Activated naive CD8-positive, alpha-beta T cell treated with anti-CD3 and anti-CD28 coated beads, Interleukin-2, amount 10 ng/mL, durations not matched to agents 7 days and 5 days (primary cell): ENCODE data around the gene ACOT12. TPM values are rescaled to one million over a fixed set of nuclear protein-coding genes. Genes with fewer than 3 reads are reported as not detected.

Source experiments
- ATAC-seq: fragments of 150-1000 bp; cut with Tn5 transposase; one replicate; pipeline ENCODE4 v1.10.0; 2021; ENCODE audit warnings: low read depth, moderate library complexity
- POLR2A ChIA-PET: fragments of 350-600 bp; sonication (Branson Sonifier 250); formaldehyde crosslinking; loops from one replicate; lab custom pipeline; 2021; ENCODE audit warnings: antibody characterized with exemption; lab: Charles Lee
- DNase-seq: peaks from one replicate; pipeline ENCODE4 v3.0.0; 2021
- H3K27ac Mint-ChIP-seq: one replicate; pipeline ENCODE4 v1.8.0; 2022; ENCODE audit warnings: mild to moderate bottlenecking, mixed read lengths
- H3K27me3 Mint-ChIP-seq: one replicate; pipeline ENCODE4 v1.8.0; 2022; ENCODE audit warnings: mild to moderate bottlenecking, moderate library complexity, mixed read lengths
- H3K36me3 Mint-ChIP-seq: one replicate; pipeline ENCODE4 v1.8.0; 2021; ENCODE audit warnings: mild to moderate bottlenecking, mixed read lengths
- H3K4me1 Mint-ChIP-seq: one replicate; pipeline ENCODE4 v1.8.0; 2021; ENCODE audit warnings: mixed read lengths
- H3K4me3 Mint-ChIP-seq: one replicate; pipeline ENCODE4 v1.8.0; 2022; ENCODE audit warnings: mild to moderate bottlenecking, moderate library complexity, mixed read lengths
- H3K9me3 Mint-ChIP-seq: one replicate; pipeline ENCODE4 v1.8.0; 2021; ENCODE audit warnings: mixed read lengths
- total RNA-seq, 2 experiments: library from RNA; stranded (reverse); gene quantifications; one replicate each; pipeline ENCODE4 v1.2.3, GENCODE V29; 2021

Gene ACOT12
- total RNA-seq, 2 experiments from 2014 or later, result not detected

DNA sequence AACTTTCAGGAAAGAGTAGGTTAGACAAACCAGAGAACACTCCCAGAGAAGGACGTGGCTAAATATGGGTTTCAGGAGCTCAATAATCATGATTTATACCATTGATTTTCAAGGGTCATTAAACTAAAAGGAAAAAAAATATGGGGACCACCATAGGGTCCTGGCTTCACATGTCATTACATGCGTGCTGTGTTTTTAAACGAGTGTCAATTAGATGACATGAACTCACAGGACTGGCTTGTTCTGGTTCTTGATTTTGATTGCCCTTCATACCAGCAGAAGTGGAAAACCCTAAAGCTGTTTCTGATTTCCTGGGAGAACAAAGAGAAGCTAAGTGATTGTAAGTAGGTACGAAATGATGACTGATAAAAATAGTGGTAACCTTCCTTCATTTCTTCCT lies 5.8 kb downstream of the ACOT12 start:
- H3K27ac Mint-ChIP-seq, result no peak overlapping the region
- H3K4me1 Mint-ChIP-seq, result no peaks in the 10 kb centered on the region
- peaks cover 29% of the 10 kb centered on the region for H3K27me3 Mint-ChIP-seq
- DNase-seq (no peak), ATAC-seq (no peak)
- POLR2A ChIA-PET, result no interaction called here
- H3K36me3 Mint-ChIP-seq, result peaks cover 2% of the 10 kb centered on the region
- peaks cover 1% of the 10 kb centered on the region for H3K9me3 Mint-ChIP-seq
- no peak overlapping the region for H3K4me3 Mint-ChIP-seq

DNA sequence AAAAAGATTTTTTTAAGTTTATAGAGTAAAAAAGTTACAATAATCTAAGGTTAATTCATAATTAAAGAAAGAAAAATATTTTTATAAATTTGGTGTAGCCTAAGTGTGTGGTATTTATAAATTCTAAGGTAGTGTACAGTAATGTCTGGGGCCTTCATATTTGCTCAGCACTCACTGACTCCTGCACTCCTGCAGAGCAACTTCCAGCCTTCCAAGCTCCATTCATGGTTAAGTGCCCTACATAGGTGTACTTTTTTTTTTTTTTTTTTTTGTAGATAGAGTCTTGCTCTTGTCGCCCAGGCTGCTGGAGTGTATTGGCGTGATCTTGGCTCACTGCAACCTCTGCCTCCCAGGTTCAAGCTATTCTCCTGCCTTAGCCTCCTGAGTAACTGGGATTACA lies 10.1 kb downstream of the ACOT12 start:
- DNase-seq (no peak), ATAC-seq (no peak)
- no peak overlapping the region for H3K4me3 Mint-ChIP-seq
- no peaks in the 10 kb centered on the region for H3K9me3 Mint-ChIP-seq
- no peak overlapping the region for H3K27ac Mint-ChIP-seq
- H3K27me3 Mint-ChIP-seq, result peaks cover 7% of the 10 kb centered on the region
- H3K36me3 Mint-ChIP-seq, result peaks cover 2% of the 10 kb centered on the region
- no peaks in the 10 kb centered on the region for H3K4me1 Mint-ChIP-seq
- POLR2A ChIA-PET, result no interaction called here

DNA sequence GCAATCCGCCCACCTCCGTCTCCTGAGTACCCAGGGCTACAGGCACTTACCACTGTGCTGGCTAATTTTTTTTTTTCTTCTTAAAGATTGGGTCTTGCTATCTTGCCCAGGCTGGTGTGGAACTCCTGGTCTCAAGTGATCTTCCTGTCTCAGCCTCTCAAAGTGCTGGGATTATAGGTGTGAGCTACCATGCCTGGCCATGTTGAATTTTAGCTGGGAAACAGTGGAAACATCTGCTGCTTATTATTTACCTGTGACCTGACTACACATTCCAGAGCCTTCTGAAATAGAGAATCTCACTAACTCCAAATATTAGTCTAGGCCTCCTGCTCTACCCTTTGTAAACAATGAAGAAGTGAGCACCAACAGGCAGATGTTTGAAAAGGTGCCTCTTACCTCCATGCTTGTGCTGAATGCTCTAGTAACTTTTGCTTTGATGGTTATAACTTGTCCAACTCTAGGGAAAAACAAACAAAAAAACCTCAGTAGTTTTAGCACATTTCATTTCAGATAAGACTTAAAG lies 22.5 kb downstream of the ACOT12 start:
- H3K4me3 Mint-ChIP-seq, result no peak overlapping the region
- ATAC-seq (no peak), DNase-seq (no peak)
- no peak overlapping the region for H3K27ac Mint-ChIP-seq
- no peaks in the 10 kb centered on the region for H3K9me3 Mint-ChIP-seq
- H3K4me1 Mint-ChIP-seq, result peaks cover 5% of the 10 kb centered on the region
- peaks cover 1% of the 10 kb centered on the region for H3K36me3 Mint-ChIP-seq
- peaks cover 16% of the 10 kb centered on the region for H3K27me3 Mint-ChIP-seq
- POLR2A ChIA-PET, result no interaction called here

DNA sequence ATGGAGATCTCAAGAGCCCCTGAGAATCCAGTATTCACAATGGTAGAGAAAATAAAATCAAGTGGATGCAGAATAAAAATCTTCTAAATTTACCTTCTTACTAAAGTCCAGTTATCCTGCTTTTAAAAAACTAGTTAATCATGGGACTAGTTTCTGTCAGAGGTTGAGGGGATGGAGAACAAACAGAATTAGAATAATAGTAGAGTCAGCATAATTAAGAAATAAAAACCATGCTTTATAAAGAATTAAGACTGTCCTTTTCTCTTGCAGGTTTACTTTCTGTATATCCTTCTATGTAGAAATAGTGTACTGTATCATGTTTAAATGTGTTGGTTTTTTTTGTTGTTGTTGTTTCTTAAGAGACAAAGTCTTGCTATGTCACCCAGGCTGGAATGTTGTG lies 23.0 kb downstream of the ACOT12 start:
- Mint-ChIP-seq H3K9me3 (no peaks in the 10 kb centered on the region), H3K27me3 (peaks cover 17% of the 10 kb centered on the region), H3K36me3 (peaks cover 1% of the 10 kb centered on the region), H3K4me1 (peaks cover 5% of the 10 kb centered on the region), H3K4me3 (no peak overlapping the region), H3K27ac (no peak overlapping the region)
- DNase-seq, result no peak
- POLR2A ChIA-PET, result no interaction called here
- ATAC-seq, result no peak

DNA sequence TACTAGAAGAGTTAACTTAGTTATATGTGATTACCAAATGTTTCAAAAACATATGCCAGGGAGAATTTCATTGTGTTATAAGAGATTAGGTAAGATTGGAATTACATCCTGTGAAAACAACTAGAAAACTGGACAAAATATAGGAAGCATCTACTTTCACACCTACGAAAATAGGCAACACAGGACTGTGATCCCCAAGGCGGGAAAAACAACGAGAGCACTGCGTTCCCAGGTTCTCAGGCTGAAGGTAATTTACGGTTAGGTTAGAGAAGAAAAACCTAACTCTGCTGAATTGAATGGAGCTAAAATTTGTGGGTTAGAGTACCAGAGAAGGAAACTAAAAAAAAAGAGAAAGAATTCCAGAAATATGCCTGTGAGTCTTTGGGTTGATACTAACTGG lies 28.4 kb downstream of the ACOT12 start:
- ATAC-seq (no peak), DNase-seq (no peak)
- Mint-ChIP-seq H3K36me3 (no peaks in the 10 kb centered on the region), H3K27ac (no peak overlapping the region), H3K4me1 (peaks cover 5% of the 10 kb centered on the region), H3K4me3 (no peak overlapping the region), H3K9me3 (no peaks in the 10 kb centered on the region), H3K27me3 (peaks cover 6% of the 10 kb centered on the region)
- POLR2A ChIA-PET, result no interaction called here

DNA sequence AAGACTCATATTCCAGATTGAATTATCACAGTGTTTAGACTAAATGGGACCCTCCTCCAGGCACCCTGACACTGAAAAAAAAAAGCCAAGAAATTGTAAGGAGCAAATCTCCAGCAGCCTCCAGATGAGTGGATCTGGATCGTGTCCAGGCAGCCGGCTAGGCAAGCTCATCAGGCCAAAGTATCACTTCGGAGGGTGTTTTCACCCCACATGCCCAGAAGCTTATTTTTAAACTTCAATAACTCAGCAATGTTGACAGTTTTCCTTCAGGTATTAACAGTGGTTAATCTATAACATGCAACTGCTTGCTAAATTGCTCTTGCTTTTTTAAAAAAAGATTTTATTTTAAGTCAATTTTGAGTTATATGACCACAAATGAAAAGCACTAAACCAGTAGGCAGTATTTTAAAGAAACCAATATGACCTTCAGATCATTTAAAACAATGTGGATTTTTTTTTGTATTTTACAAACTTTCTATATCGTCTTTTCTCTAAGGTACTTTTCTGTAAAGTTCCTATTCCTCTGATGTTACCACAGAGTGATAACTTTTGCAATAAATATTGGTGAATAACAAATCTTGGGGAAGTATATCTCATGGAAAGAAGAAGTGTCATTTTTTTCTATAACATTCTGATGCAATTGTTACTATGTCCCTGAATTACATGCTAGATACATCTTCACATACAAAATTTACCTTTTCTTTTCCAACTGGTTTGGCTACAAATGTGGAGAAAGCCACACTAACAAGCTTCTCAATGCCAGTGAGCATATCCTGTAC lies 30.7 kb downstream of the ACOT12 start:
- Mint-ChIP-seq H3K4me3 (no peak overlapping the region), H3K36me3 (no peaks in the 10 kb centered on the region), H3K4me1 (peaks cover 3% of the 10 kb centered on the region), H3K27me3 (peaks cover 11% of the 10 kb centered on the region), H3K27ac (no peak overlapping the region), H3K9me3 (no peaks in the 10 kb centered on the region)
- POLR2A ChIA-PET, result no interaction called here
- DNase-seq (no peak), ATAC-seq (no peak)

DNA sequence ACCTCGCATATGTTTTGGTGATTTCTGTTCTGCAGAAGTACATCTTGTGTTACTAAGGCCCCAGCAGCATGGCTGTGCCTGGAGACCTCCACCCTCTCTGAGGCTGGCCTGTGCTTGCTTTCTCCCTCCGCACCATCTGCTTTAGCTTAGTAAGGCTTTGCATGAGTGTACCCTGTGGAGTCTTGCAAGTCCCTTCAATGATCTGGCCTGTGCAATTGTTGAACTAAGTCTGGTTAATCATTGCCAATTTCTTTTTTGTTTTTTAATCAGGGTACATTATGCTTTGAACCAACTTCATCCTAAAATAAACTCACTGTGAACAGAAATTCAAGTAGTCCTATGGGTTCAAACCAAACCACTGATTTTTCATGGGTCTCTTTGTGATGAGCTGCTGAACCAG lies 32.3 kb downstream of the ACOT12 start:
- Mint-ChIP-seq H3K27ac (no peak overlapping the region), H3K9me3 (no peaks in the 10 kb centered on the region), H3K36me3 (no peaks in the 10 kb centered on the region), H3K27me3 (peaks cover 11% of the 10 kb centered on the region), H3K4me3 (no peak overlapping the region), H3K4me1 (peaks cover 3% of the 10 kb centered on the region)
- DNase-seq (no peak), ATAC-seq (no peak)
- POLR2A ChIA-PET, result no interaction called here

DNA sequence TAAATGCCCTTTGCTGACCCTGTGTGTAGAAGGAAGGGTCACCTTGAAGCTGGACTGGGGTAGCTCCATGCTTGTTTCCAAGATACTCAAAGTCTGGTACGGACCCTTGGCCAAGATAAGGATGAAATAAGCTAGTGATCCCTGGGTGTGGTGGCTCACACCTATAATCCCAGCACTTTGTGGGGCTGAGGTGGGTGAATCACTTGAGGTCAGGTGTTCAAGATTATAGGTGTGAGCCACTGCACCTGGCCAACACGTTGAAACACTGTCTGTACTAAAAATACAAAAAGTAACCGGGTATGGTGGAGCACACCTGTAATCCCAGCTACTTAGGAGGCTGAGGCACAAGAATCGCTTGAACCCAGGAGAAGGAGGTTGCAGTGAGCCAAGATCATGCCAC lies 33.3 kb downstream of the ACOT12 start:
- peaks cover 3% of the 10 kb centered on the region for H3K4me1 Mint-ChIP-seq
- no peak overlapping the region for H3K4me3 Mint-ChIP-seq
- H3K27me3 Mint-ChIP-seq, result peaks cover 5% of the 10 kb centered on the region
- H3K36me3 Mint-ChIP-seq, result no peaks in the 10 kb centered on the region
- H3K9me3 Mint-ChIP-seq, result no peaks in the 10 kb centered on the region
- DNase-seq (no peak), ATAC-seq (no peak)
- no peak overlapping the region for H3K27ac Mint-ChIP-seq
- POLR2A ChIA-PET, result no interaction called here

DNA sequence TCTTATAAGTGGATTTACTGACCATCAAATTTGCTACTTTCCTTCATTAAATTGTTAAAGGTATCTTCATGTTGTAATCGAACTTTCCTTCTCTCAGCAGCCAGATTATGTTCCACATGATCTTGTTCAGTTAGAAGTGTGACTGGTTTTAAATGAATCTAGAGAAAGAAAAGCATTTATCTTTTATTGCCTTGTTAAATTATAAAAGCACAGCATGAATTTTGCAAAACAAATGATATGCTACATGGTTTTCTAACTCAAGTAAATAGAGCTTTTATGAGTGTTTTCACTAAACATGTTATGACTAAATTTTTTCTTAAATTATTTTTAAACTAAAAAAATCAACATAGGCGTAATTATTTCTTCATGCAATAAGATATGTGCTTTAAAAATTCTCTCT lies 34.1 kb downstream of the ACOT12 start:
- no peaks in the 10 kb centered on the region for H3K36me3 Mint-ChIP-seq
- H3K4me3 Mint-ChIP-seq, result no peak overlapping the region
- ATAC-seq (no peak), DNase-seq (no peak)
- peaks cover 3% of the 10 kb centered on the region for H3K4me1 Mint-ChIP-seq
- H3K9me3 Mint-ChIP-seq, result no peaks in the 10 kb centered on the region
- POLR2A ChIA-PET, result no interaction called here
- H3K27me3 Mint-ChIP-seq, result peaks cover 5% of the 10 kb centered on the region
- H3K27ac Mint-ChIP-seq, result no peak overlapping the region

DNA sequence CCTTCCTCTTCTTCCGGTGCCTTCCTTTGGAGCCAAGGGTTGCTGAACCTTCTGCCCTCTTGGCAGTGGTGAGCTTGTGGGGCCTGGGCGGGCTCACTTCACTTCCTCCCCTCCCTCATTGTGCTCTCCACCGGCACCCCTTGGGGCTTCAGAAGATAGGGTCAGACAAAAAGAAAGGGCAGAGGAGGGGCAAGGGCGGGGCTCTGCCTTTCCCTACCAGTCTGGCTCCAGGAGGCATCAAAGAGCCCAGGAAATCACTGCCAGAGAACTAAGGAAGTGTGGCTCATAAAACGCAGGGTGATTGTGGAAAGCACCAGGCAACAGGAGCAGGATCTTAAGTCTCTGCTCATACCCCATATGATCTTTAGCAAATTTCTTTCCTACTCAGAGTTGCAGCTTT lies 34.8 kb downstream of the ACOT12 start:
- POLR2A ChIA-PET, result no interaction called here
- peaks cover 5% of the 10 kb centered on the region for H3K27me3 Mint-ChIP-seq
- H3K9me3 Mint-ChIP-seq, result no peaks in the 10 kb centered on the region
- H3K4me3 Mint-ChIP-seq, result no peak overlapping the region
- no peaks in the 10 kb centered on the region for H3K36me3 Mint-ChIP-seq
- DNase-seq (no peak), ATAC-seq (no peak)
- H3K4me1 Mint-ChIP-seq, result peaks cover 3% of the 10 kb centered on the region
- H3K27ac Mint-ChIP-seq, result no peak overlapping the region

DNA sequence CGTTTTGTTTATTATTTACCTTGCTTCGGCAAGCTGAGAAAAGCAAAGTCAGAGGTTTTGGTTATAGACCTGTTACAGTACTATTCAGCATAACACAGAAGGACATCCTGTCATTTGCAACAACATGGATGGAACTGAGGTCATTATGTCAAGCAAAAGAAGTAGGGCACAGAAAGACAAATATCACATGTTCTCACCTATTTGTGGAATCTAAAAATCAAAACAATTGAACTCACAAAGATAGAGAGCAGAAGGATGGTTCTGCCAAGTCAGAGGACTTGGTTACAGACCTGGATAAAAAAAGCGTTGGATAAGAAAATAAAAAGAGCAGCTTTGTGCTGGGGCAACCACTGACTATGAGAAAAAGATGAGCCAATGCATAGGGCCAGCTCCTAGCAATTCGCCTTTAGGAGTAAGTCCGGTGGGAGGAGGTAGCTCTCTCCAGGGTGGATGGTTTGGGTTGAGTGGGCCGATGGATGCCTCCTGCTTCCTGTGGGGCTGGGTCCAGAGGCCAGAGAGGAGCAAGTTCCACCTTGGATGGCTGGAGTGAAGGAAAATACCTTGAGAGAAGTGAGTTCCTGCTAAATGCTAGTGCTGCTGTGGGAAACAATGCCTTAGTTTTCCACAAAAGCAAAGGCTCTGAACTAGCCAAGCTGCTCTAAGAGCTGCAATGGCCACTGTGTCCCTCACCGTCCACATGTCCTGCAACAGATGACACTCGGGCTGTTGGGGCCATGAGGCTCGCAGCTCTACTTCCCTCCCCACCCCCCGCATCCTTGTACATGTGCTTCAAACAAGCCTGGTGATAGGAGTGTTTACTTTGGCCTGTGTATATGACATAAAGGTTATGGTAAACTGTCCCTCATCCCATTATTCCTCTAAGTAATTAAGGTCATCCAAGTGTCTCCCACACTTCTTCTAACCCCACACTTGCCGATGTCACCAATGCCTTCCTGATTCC lies 38.4 kb downstream of the ACOT12 start:
- DNase-seq (no peak), ATAC-seq (no peak)
- H3K4me3 Mint-ChIP-seq, result no peak overlapping the region
- H3K9me3 Mint-ChIP-seq, result no peaks in the 10 kb centered on the region
- peaks cover 5% of the 10 kb centered on the region for H3K27me3 Mint-ChIP-seq
- no peak overlapping the region for H3K27ac Mint-ChIP-seq
- no peaks in the 10 kb centered on the region for H3K36me3 Mint-ChIP-seq
- peaks cover 3% of the 10 kb centered on the region for H3K4me1 Mint-ChIP-seq
- POLR2A ChIA-PET, result no interaction called here

DNA sequence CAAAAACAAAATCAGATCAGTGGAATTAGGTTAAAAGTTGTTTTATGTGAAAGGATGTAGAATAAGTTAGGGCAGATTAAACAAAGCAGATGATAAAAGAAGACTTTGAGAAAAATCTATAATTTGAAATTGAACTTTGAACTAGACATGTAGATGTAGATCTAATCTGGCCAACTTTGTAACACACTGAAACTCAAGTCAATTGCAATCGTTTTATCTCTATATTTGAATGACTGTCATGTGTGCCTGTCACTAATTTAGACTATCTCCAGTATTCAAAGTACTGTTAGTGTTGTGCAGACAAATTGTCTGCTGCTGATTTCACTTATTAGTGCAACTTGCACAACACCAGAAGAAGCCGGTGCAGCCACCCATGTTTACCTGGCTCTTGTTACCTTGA lies 39.8 kb downstream of the ACOT12 start:
- no peaks in the 10 kb centered on the region for H3K36me3 Mint-ChIP-seq
- H3K4me3 Mint-ChIP-seq, result no peak overlapping the region
- POLR2A ChIA-PET, result no interaction called here
- H3K27me3 Mint-ChIP-seq, result peaks cover 2% of the 10 kb centered on the region
- no peaks in the 10 kb centered on the region for H3K9me3 Mint-ChIP-seq
- ATAC-seq (no peak), DNase-seq (no peak)
- H3K4me1 Mint-ChIP-seq, result peaks cover 3% of the 10 kb centered on the region
- no peak overlapping the region for H3K27ac Mint-ChIP-seq

DNA sequence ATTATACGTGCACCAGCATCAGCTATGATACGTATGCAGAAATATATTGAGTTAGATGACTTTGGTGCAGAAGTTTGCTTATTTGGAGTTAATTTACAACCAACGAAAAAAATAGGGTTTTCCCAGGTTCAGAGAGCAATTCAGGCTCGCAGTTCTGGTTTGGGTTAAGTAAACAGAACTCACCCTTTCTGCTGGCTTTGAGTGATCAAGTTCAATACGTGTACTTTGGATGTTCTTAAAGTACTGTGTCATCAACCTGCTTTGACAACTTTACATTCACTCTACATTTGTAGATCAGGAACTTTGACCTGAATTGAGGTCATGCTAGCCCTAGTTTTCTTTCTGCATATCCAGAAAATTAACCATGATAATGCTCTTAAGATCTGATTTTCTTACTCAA lies 40.7 kb downstream of the ACOT12 start:
- ATAC-seq (no peak), DNase-seq (no peak)
- Mint-ChIP-seq H3K27ac (no peak overlapping the region), H3K36me3 (no peaks in the 10 kb centered on the region), H3K4me3 (no peak overlapping the region), H3K9me3 (no peaks in the 10 kb centered on the region), H3K4me1 (no peaks in the 10 kb centered on the region), H3K27me3 (no peaks in the 10 kb centered on the region)
- POLR2A ChIA-PET, result no interaction called here

DNA sequence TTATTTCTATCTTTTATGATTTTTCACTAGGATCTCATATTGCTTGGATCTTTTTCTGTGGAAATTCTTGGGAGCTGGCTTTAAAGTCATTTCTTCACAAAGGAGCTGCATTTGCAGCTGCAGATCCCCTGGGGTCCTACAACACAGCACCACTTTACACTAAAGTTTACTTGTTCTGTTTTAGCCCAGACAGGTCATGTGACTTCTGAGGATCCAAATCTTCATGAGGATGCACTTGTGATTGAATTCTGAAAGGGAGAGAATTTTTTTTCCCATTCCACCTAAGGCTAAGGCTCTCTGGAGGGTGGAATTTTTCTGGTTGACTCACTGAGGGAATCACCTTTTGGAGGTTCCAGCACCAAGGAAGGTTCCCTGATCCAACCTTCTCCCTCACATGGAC lies 43.4 kb downstream of the ACOT12 start:
- ATAC-seq (no peak), DNase-seq (no peak)
- no peaks in the 10 kb centered on the region for H3K9me3 Mint-ChIP-seq
- POLR2A ChIA-PET, result no interaction called here
- peaks cover 4% of the 10 kb centered on the region for H3K27me3 Mint-ChIP-seq
- H3K27ac Mint-ChIP-seq, result no peak overlapping the region
- H3K4me3 Mint-ChIP-seq, result no peak overlapping the region
- H3K36me3 Mint-ChIP-seq, result no peaks in the 10 kb centered on the region
- H3K4me1 Mint-ChIP-seq, result no peaks in the 10 kb centered on the region
